WI38 (cell line): ENCODE results near the gene CADM2.
"Not testable (repeated sequence)": the region's sequence is repeated elsewhere in the genome, so short reads cannot be mapped to it uniquely, and the experiment has no call there.

Experiments used
- H3K4me3 ChIP-seq: 2 replicates; pipeline ENCODE4 v1.5.1; 2011; ENCODE audit warnings: low read depth, mild to moderate bottlenecking, control low read depth, low read length
- CTCF ChIP-seq: IDR thresholded peaks from 2 replicates; pipeline ENCODE4 v1.5.1; 2012; ENCODE audit warnings: low read depth, mild to moderate bottlenecking, control low read depth, low read length

The CADM2 gene

GRCh38 chr3:85481411-85482212 lies 522.8 kb downstream of the CADM2 start:
- no peak for TF ChIP-seq CTCF

GRCh38 chr3:85482213-85482490 lies 523.4 kb downstream of the CADM2 start:
- no peak for TF ChIP-seq CTCF
- H3K4me3 ChIP-seq, result no peak overlapping the region

More at GRCh38 chr3:85481411-85482212, 522.8 kb downstream of the CADM2 start:
- no peak overlapping the region for H3K4me3 ChIP-seq

GRCh38 chr3:85483986-85484385 lies 525.2 kb downstream of the CADM2 start:
- no peak overlapping the region for H3K4me3 ChIP-seq
- TF ChIP-seq CTCF, result no peak

- no peak overlapping the region for H3K4me3 ChIP-seq
- TF ChIP-seq CTCF, result no peak
Measured at GRCh38 chr3:85487375-85487774, 528.6 kb downstream of the CADM2 start.

GRCh38 chr3:85495602-85496001 lies 536.8 kb downstream of the CADM2 start:
- no peak overlapping the region for H3K4me3 ChIP-seq
- TF ChIP-seq CTCF, result no peak

- TF ChIP-seq CTCF, result no peak
- no peak overlapping the region for H3K4me3 ChIP-seq
Measured at GRCh38 chr3:85498177-85498576, 539.4 kb downstream of the CADM2 start.

GRCh38 chr3:85502148-85502875 lies 543.5 kb downstream of the CADM2 start:
- no peak for TF ChIP-seq CTCF
- H3K4me3 ChIP-seq, result no peak overlapping the region

- H3K4me3 ChIP-seq, result not testable (repeated sequence)
Measured at GRCh38 chr3:85504129-85504784, 545.5 kb downstream of the CADM2 start.

- H3K4me3 ChIP-seq, result not testable (repeated sequence)
Measured at GRCh38 chr3:85504785-85505511, 546.2 kb downstream of the CADM2 start.

- H3K4me3 ChIP-seq, result not testable (repeated sequence)
Measured at GRCh38 chr3:85507052-85507451, 548.3 kb downstream of the CADM2 start.
